ENCODE results near the gene SMYD2.

The SMYD2 gene

GRCh38 chr1:214337511-214337910 is 56.6 kb downstream of the SMYD2 start:
- no peaks in the 10 kb centered on the region for H3K79me2 ChIP-seq (ENCODE audit: insufficient read depth, low read length)

DNA sequence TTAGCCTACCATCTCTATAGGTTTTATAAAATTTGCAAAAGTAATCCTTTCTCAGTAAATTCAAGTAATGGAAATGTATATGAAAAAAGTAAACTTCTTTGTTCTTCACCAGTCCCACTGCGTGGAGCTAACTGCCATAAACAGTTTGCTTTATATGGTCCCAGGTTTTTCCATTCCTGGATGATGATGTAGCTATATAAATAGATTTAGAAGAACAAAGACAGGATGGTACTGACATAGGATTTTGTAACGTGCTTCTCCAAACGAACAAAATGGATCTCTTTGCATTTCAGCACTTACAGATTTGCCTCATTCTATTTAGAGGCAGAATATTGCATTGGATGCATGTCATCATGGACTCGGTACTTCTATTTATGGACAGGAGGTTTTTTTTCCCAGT is 57.3 kb downstream of the SMYD2 start:
- TF ChIP-seq EZH2 (IDR thresholded peaks at IDR 0.05; ENCODE audit: borderline replicate concordance, low read depth, low read length, severe bottlenecking) = no peak
- TF ChIP-seq, protein P1, sequence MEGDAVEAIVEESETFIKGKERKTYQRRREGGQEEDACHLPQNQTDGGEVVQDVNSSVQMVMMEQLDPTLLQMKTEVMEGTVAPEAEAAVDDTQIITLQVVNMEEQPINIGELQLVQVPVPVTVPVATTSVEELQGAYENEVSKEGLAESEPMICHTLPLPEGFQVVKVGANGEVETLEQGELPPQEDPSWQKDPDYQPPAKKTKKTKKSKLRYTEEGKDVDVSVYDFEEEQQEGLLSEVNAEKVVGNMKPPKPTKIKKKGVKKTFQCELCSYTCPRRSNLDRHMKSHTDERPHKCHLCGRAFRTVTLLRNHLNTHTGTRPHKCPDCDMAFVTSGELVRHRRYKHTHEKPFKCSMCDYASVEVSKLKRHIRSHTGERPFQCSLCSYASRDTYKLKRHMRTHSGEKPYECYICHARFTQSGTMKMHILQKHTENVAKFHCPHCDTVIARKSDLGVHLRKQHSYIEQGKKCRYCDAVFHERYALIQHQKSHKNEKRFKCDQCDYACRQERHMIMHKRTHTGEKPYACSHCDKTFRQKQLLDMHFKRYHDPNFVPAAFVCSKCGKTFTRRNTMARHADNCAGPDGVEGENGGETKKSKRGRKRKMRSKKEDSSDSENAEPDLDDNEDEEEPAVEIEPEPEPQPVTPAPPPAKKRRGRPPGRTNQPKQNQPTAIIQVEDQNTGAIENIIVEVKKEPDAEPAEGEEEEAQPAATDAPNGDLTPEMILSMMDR (IDR thresholded peaks at IDR 0.05; ENCODE audit: borderline replicate concordance, extremely low read depth, low read length, poor library complexity, severe bottlenecking) = no peak
- H3K4me3 ChIP-seq (ENCODE audit: low read depth in 1 of 2, low read length in 2 of 2) = no peak overlapping the region
- H3K9me3 ChIP-seq (ENCODE audit: insufficient read depth, low read length, severe bottlenecking) = no peaks in the 10 kb centered on the region
- no peak overlapping the region for H3K27ac ChIP-seq (ENCODE audit: low read length)
- no peaks in the 10 kb centered on the region for H4K20me1 ChIP-seq (ENCODE audit: insufficient read depth, low read length)
- no peaks in the 10 kb centered on the region for H3K27me3 ChIP-seq (ENCODE audit: insufficient read depth, low read length, poor library complexity)
- H3K9ac ChIP-seq (ENCODE audit: low read depth, low read length) = no peak overlapping the region
- DNase-seq = no peak
- no peak overlapping the region for H2AFZ ChIP-seq (ENCODE audit: low read depth, low read length)
- H3K4me1 ChIP-seq (ENCODE audit: insufficient read depth, low read length) = no peaks in the 10 kb centered on the region
- ATAC-seq (ENCODE audit: insufficient read depth, low read depth) = no peak
- H3K36me3 ChIP-seq (ENCODE audit: insufficient read depth, low read length) = peaks cover 21% of the 10 kb centered on the region
- no peak overlapping the region for H3K4me2 ChIP-seq (ENCODE audit: insufficient read depth, low read length)
- no peaks in the 10 kb centered on the region for H3K79me2 ChIP-seq (ENCODE audit: insufficient read depth, low read length)

More at GRCh38 chr1:214337511-214337910, 56.6 kb downstream of the SMYD2 start:
- no peaks in the 10 kb centered on the region for H3K4me1 ChIP-seq (ENCODE audit: insufficient read depth, low read length)
- H3K27ac ChIP-seq (ENCODE audit: low read length) = no peak overlapping the region
- DNase-seq = no peak
- H3K36me3 ChIP-seq (ENCODE audit: insufficient read depth, low read length) = peaks cover 22% of the 10 kb centered on the region
- no peaks in the 10 kb centered on the region for H3K27me3 ChIP-seq (ENCODE audit: insufficient read depth, low read length, poor library complexity)
- H3K4me3 ChIP-seq (ENCODE audit: low read depth in 1 of 2, low read length in 2 of 2) = no peak overlapping the region
- no peaks in the 10 kb centered on the region for H3K9me3 ChIP-seq (ENCODE audit: insufficient read depth, low read length, severe bottlenecking)
- H4K20me1 ChIP-seq (ENCODE audit: insufficient read depth, low read length) = no peaks in the 10 kb centered on the region
- no peak for TF ChIP-seq EZH2 (IDR thresholded peaks at IDR 0.05; ENCODE audit: borderline replicate concordance, low read depth, low read length, severe bottlenecking)
- TF ChIP-seq, protein P1 (IDR thresholded peaks at IDR 0.05; ENCODE audit: borderline replicate concordance, extremely low read depth, low read length, poor library complexity, severe bottlenecking) = no peak
- H3K9ac ChIP-seq (ENCODE audit: low read depth, low read length) = no peak overlapping the region
- no peak overlapping the region for H3K4me2 ChIP-seq (ENCODE audit: insufficient read depth, low read length)
- H2AFZ ChIP-seq (ENCODE audit: low read depth, low read length) = no peak overlapping the region
- ATAC-seq (ENCODE audit: insufficient read depth, low read depth) = no peak

DNA sequence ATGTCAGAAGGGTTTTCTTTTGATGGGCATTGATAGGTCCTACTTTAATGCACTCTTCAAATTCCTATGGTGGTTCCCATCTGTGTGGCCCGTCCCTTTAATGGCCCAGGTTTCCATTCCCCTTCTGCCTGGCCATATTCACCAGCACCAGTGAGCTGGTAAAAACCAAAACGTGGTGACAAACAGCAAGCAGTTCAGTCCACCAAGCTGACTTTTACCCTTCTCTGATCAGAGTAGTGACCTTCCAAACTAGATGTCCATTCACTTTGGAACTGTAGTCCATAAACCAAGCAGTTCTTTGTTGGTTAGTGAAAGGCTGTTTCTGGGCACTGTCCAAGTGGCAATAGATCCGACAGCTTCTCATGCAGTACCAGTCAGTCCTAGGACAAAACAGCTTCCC is 60.5 kb downstream of the SMYD2 start:
- Histone ChIP-seq H3K79me2 (ENCODE audit: insufficient read depth, low read length) (no peaks in the 10 kb centered on the region), H3K36me3 (ENCODE audit: insufficient read depth, low read length) (peaks cover 8% of the 10 kb centered on the region; the same call in 1 of the 2 replicates), H4K20me1 (ENCODE audit: insufficient read depth, low read length) (no peaks in the 10 kb centered on the region), H3K4me1 (ENCODE audit: insufficient read depth, low read length) (no peaks in the 10 kb centered on the region), H3K9me3 (ENCODE audit: insufficient read depth, low read length, severe bottlenecking) (peaks cover 2% of the 10 kb centered on the region), H2AFZ (ENCODE audit: low read depth, low read length) (no peak overlapping the region), H3K27me3 (ENCODE audit: insufficient read depth, low read length, poor library complexity) (no peaks in the 10 kb centered on the region), H3K4me3 (ENCODE audit: low read depth in 1 of 2, low read length in 2 of 2) (no peak overlapping the region), H3K4me2 (ENCODE audit: insufficient read depth, low read length) (no peak overlapping the region), H3K27ac (ENCODE audit: low read length) (no peak overlapping the region), H3K9ac (ENCODE audit: low read depth, low read length) (no peak overlapping the region)
- DNase-seq (no peak), ATAC-seq (ENCODE audit: insufficient read depth, low read depth) (no peak)
- TF ChIP-seq, protein P1 (IDR thresholded peaks at IDR 0.05; ENCODE audit: borderline replicate concordance, extremely low read depth, low read length, poor library complexity, severe bottlenecking) = no peak

- H3K36me3 ChIP-seq (ENCODE audit: insufficient read depth, low read length) = peaks cover 8% of the 10 kb centered on the region; the same call in 1 of the 2 replicates
- H4K20me1 ChIP-seq (ENCODE audit: insufficient read depth, low read length) = no peaks in the 10 kb centered on the region
- TF ChIP-seq, protein P1 (IDR thresholded peaks at IDR 0.05; ENCODE audit: borderline replicate concordance, extremely low read depth, low read length, poor library complexity, severe bottlenecking) = no peak
- TF ChIP-seq EZH2 (IDR thresholded peaks at IDR 0.05; ENCODE audit: borderline replicate concordance, low read depth, low read length, severe bottlenecking) = no peak
- ATAC-seq (ENCODE audit: insufficient read depth, low read depth) = no peak
- DNase-seq = no peak
- H3K9me3 ChIP-seq (ENCODE audit: insufficient read depth, low read length, severe bottlenecking) = peaks cover 2% of the 10 kb centered on the region
- no peak overlapping the region for H3K9ac ChIP-seq (ENCODE audit: low read depth, low read length)
- no peak overlapping the region for H2AFZ ChIP-seq (ENCODE audit: low read depth, low read length)
- H3K4me3 ChIP-seq (ENCODE audit: low read depth in 1 of 2, low read length in 2 of 2) = no peak overlapping the region
- no peaks in the 10 kb centered on the region for H3K27me3 ChIP-seq (ENCODE audit: insufficient read depth, low read length, poor library complexity)
- H3K27ac ChIP-seq (ENCODE audit: low read length) = no peak overlapping the region
- no peaks in the 10 kb centered on the region for H3K79me2 ChIP-seq (ENCODE audit: insufficient read depth, low read length)
- no peak overlapping the region for H3K4me2 ChIP-seq (ENCODE audit: insufficient read depth, low read length)
- no peaks in the 10 kb centered on the region for H3K4me1 ChIP-seq (ENCODE audit: insufficient read depth, low read length)
Measured at GRCh38 chr1:214341932-214342331, 61.0 kb downstream of the SMYD2 start.

Measured in DND-41 (cell line).